Subcutaneous abdominal adipose tissue (tissue), 5 donors: ENCODE measurements around the gene STAT5A.

ENCODE experiments used
- H3K27ac ChIP-seq: one replicate; pipeline ENCODE4 v1.7.0; 2013; ENCODE audit warnings: low read depth, mild to moderate bottlenecking, inconsistent platforms, low read length, moderate library complexity
- H3K27me3 ChIP-seq, 5 donors: one replicate each; pipeline ENCODE4 v1.7.0; 2013; ENCODE audit warnings: low read length in 5 of 5, inconsistent platforms in 1 of 5; ENCODE audit not compliant: control insufficient read depth in 5 of 5, insufficient read depth in 4 of 5
- H3K36me3 ChIP-seq, 5 donors: one replicate each; pipeline ENCODE4 v1.7.0; 2013; ENCODE audit warnings: low read length in 5 of 5; ENCODE audit not compliant: control insufficient read depth in 5 of 5, insufficient read depth in 5 of 5
- H3K4me1 ChIP-seq, 5 donors: one replicate each; pipeline ENCODE4 v1.7.0; 2013; ENCODE audit warnings: low read length in 5 of 5, mild to moderate bottlenecking in 3 of 5, moderate library complexity in 1 of 5; ENCODE audit not compliant: control insufficient read depth in 5 of 5, insufficient read depth in 5 of 5
- H3K4me3 ChIP-seq, 5 donors: one replicate each; pipeline ENCODE4 v1.7.0; 2013; ENCODE audit warnings: low read length in 5 of 5, low read depth in 1 of 5
- H3K9ac ChIP-seq, 5 donors: one replicate each; pipeline ENCODE4 v1.7.0; 2013; ENCODE audit warnings: low read length in 5 of 5, mild to moderate bottlenecking in 4 of 5, moderate library complexity in 3 of 5
- H3K9me3 ChIP-seq, 5 donors: one replicate each; pipeline ENCODE4 v1.7.0; 2013; ENCODE audit warnings: low read length in 5 of 5; ENCODE audit not compliant: control insufficient read depth in 5 of 5
- donor health status: healthy.
- donor health status: healthy.
- donor health status: healthy.
- donor health status: healthy.
- donor health status: healthy.

STAT5A gene

GRCh38 chr17:42266918-42267766 lies 21.2 kb upstream of the STAT5A start:
- Histone ChIP-seq H3K4me3 (no peak overlapping the region), H3K36me3 (no peaks in the 10 kb centered on the region), H3K27me3 (no peaks in the 10 kb centered on the region), H3K4me1 (peaks cover 3 to 45% (median 26%) of the 10 kb centered on the region in 5 donors), H3K9ac (peak overlapping the region in 1 of 5 donors; percentile 60), H3K27ac (peak overlapping the region; percentile 85), H3K9me3 (no peaks in the 10 kb centered on the region)

- H3K4me1 ChIP-seq = peaks cover 3 to 55% (median 37%) of the 10 kb centered on the region in 5 donors
- H3K4me3 ChIP-seq = no peak overlapping the region
- H3K9me3 ChIP-seq = no peaks in the 10 kb centered on the region
- peak overlapping the region; percentile 58 for H3K27ac ChIP-seq
- H3K9ac ChIP-seq = no peak overlapping the region
- no peaks in the 10 kb centered on the region for H3K27me3 ChIP-seq
- H3K36me3 ChIP-seq = no peaks in the 10 kb centered on the region
Measured at GRCh38 chr17:42268236-42268635, 20.1 kb upstream of the STAT5A start.

- Histone ChIP-seq H3K4me1 (peaks cover 7 to 74% (median 56%) of the 10 kb centered on the region in 5 donors), H3K27ac (peak overlapping the region; percentile 58), H3K27me3 (no peaks in the 10 kb centered on the region), H3K9me3 (no peaks in the 10 kb centered on the region), H3K4me3 (no peak overlapping the region), H3K36me3 (no peaks in the 10 kb centered on the region), H3K9ac (peak overlapping the region in 1 of 5 donors; percentile 46)
Measured at GRCh38 chr17:42270170-42270535, 18.1 kb upstream of the STAT5A start.

GRCh38 chr17:42270596-42270995 lies 17.7 kb upstream of the STAT5A start:
- Histone ChIP-seq H3K36me3 (no peaks in the 10 kb centered on the region), H3K9me3 (no peaks in the 10 kb centered on the region), H3K27me3 (no peaks in the 10 kb centered on the region), H3K4me1 (peaks cover 7 to 78% (median 58%) of the 10 kb centered on the region in 5 donors), H3K4me3 (no peak overlapping the region), H3K9ac (peak overlapping the region in 1 of 5 donors; percentile 73), H3K27ac (peak overlapping the region; percentile 58)

- no peaks in the 10 kb centered on the region for H3K9me3 ChIP-seq
- peak overlapping the region in 1 of 5 donors; percentile 73 for H3K9ac ChIP-seq
- peaks cover 7 to 79% (median 58%) of the 10 kb centered on the region in 5 donors for H3K4me1 ChIP-seq
- peak overlapping the region; percentile 58 for H3K27ac ChIP-seq
- no peaks in the 10 kb centered on the region for H3K27me3 ChIP-seq
- H3K4me3 ChIP-seq = no peak overlapping the region
- no peaks in the 10 kb centered on the region for H3K36me3 ChIP-seq
Measured at GRCh38 chr17:42271006-42271778, 17.1 kb upstream of the STAT5A start.

GRCh38 chr17:42271779-42272035 lies 16.6 kb upstream of the STAT5A start:
- Histone ChIP-seq H3K27ac (peak overlapping the region; percentile 58), H3K27me3 (no peaks in the 10 kb centered on the region), H3K9me3 (no peaks in the 10 kb centered on the region), H3K36me3 (no peaks in the 10 kb centered on the region), H3K9ac (peak overlapping the region in 1 of 5 donors; percentile 15), H3K4me1 (peaks cover 7 to 80% (median 58%) of the 10 kb centered on the region in 5 donors), H3K4me3 (no peak overlapping the region)

- Histone ChIP-seq H3K27me3 (no peaks in the 10 kb centered on the region), H3K36me3 (no peaks in the 10 kb centered on the region), H3K4me3 (no peak overlapping the region), H3K9me3 (no peaks in the 10 kb centered on the region), H3K9ac (peak overlapping the region in 1 of 5 donors; percentile 15), H3K27ac (peak overlapping the region; percentile 58), H3K4me1 (peaks cover 10 to 80% (median 63%) of the 10 kb centered on the region in 5 donors)
Measured at GRCh38 chr17:42272162-42272907, 16.0 kb upstream of the STAT5A start.

GRCh38 chr17:42273474-42274252 lies 14.6 kb upstream of the STAT5A start:
- peak overlapping the region in 4 of 5 donors; percentile 22 to 78 (median 35) for H3K9ac ChIP-seq
- no peaks in the 10 kb centered on the region for H3K9me3 ChIP-seq
- no peaks in the 10 kb centered on the region for H3K36me3 ChIP-seq
- H3K4me1 ChIP-seq = peaks cover 11 to 75% (median 65%) of the 10 kb centered on the region in 5 donors
- peak overlapping the region; percentile 58 for H3K27ac ChIP-seq
- H3K27me3 ChIP-seq = no peaks in the 10 kb centered on the region
- no peak overlapping the region for H3K4me3 ChIP-seq

GRCh38 chr17:42274253-42274542 lies 14.1 kb upstream of the STAT5A start:
- H3K27me3 ChIP-seq = no peaks in the 10 kb centered on the region
- H3K36me3 ChIP-seq = no peaks in the 10 kb centered on the region
- peaks cover 11 to 74% (median 62%) of the 10 kb centered on the region in 5 donors for H3K4me1 ChIP-seq
- H3K27ac ChIP-seq = peak overlapping the region; percentile 58
- H3K9ac ChIP-seq = peak overlapping the region in 1 of 5 donors; percentile 78
- H3K9me3 ChIP-seq = no peaks in the 10 kb centered on the region
- H3K4me3 ChIP-seq = no peak overlapping the region
